ENCODE measurements around the gene GPX8. TPM values are rescaled to one million over a fixed set of nuclear protein-coding genes. Genes with fewer than 3 reads are reported as not detected.

Gene GPX8
- total RNA-seq, 1 experiment from 2014 or later: 37.9 TPM

- no CpG with 5 or more reads among the region's 8 CpGs for WGBS (ENCODE audit: extremely low coverage, insufficient read length, low lambda C conversion rate)
- H3K4me2 ChIP-seq (ENCODE audit: insufficient read depth, insufficient read length, low read length): peak overlapping the region; percentile 44
- DNase-seq: peak; percentile 27
- H3K27me3 Mint-ChIP-seq (ENCODE audit: low read depth): peaks cover 82% of the 10 kb centered on the region
- no peak for TF ChIP-seq CTCF (conservative IDR thresholded peaks at IDR 0.05)
- H4K5ac ChIP-seq (ENCODE audit: insufficient read length, low read depth, low read length): no peak overlapping the region
- H4K91ac ChIP-seq (ENCODE audit: insufficient read length, low read depth, low read length): no peak overlapping the region
- H3K27ac Mint-ChIP-seq: no peak overlapping the region
- no peak overlapping the region for H3K23ac ChIP-seq (ENCODE audit: insufficient read length, low read depth, low read length)
- H3K56ac ChIP-seq (ENCODE audit: insufficient read length, low read depth, low read length): no peak overlapping the region
- H3K18ac ChIP-seq (ENCODE audit: insufficient read length, low read depth, low read length): no peak overlapping the region
- no peak overlapping the region for H2AFZ ChIP-seq (ENCODE audit: low read length)
- H3K79me2 ChIP-seq (ENCODE audit: insufficient read depth, low read length): no peaks in the 10 kb centered on the region
- H2BK20ac ChIP-seq (ENCODE audit: low read depth, low read length, poor library complexity, severe bottlenecking): no peak overlapping the region
- H2BK5ac ChIP-seq (ENCODE audit: insufficient read length, low read length): no peak overlapping the region
- H2BK12ac ChIP-seq (ENCODE audit: insufficient read length, low read depth, low read length): no peak overlapping the region
- H3T11ph ChIP-seq (ENCODE audit: low read length): no peak overlapping the region
- no peaks in the 10 kb centered on the region for H3K79me1 ChIP-seq (ENCODE audit: insufficient read depth, low read depth, low read length, poor library complexity, severe bottlenecking)
- no peaks in the 10 kb centered on the region for H3K9me3 ChIP-seq (ENCODE audit: control insufficient read depth, low read depth, low read length)
- H3K9me3 Mint-ChIP-seq: peaks cover 0 to 6% of the 10 kb centered on the region in 2 experiments; a peak in 2 of 5 replicates
- H3K9ac ChIP-seq (ENCODE audit: extremely low read depth, insufficient read length, low read length): no peak overlapping the region
- no peak overlapping the region for H2BK120ac ChIP-seq (ENCODE audit: low read depth, low read length, poor library complexity, severe bottlenecking)
- no peak overlapping the region for H2AK5ac ChIP-seq (ENCODE audit: insufficient read length, low read length)
- H3K27me3 ChIP-seq (ENCODE audit: insufficient read depth, low read length): peaks cover 42% of the 10 kb centered on the region
- peak overlapping the region; percentile 61 to 76 for H3K4me3 Mint-ChIP-seq
- H4K20me1 ChIP-seq (ENCODE audit: control insufficient read depth, insufficient read depth, insufficient read length): no peaks in the 10 kb centered on the region
- H3K36me3 Mint-ChIP-seq (ENCODE audit: insufficient read depth in 1 of 3, low read depth in 3 of 3): no peaks in the 10 kb centered on the region
- H2BK15ac ChIP-seq (ENCODE audit: low read depth, low read length): no peak overlapping the region
- H4K8ac ChIP-seq (replicated peaks; ENCODE audit: insufficient read length, low read depth, low read length): no peak overlapping the region
- H3K23me2 ChIP-seq (ENCODE audit: insufficient read length, low read depth, low read length, poor library complexity, severe bottlenecking): peaks cover 6% of the 10 kb centered on the region
- H3K14ac ChIP-seq (ENCODE audit: insufficient read depth, low read length): no peak overlapping the region
- H3K27ac ChIP-seq (ENCODE audit: insufficient read length, low read depth, low read length): no peak overlapping the region
- H3K4me1 ChIP-seq (ENCODE audit: insufficient read depth, low read length): no peaks in the 10 kb centered on the region
- H3K4ac ChIP-seq (ENCODE audit: low read depth, low read length): no peak overlapping the region
- H3K4me1 Mint-ChIP-seq: peaks cover 24 to 31% of the 10 kb centered on the region in 2 experiments
Measured at GRCh38 chr5:55173687-55174230, 13.8 kb downstream of the GPX8 start.

Data from H9 (cell line).